ENCODE measurements around the gene SPO11. TPM values are rescaled to one million over a fixed set of nuclear protein-coding genes. Genes with fewer than 3 reads are reported as not detected.
A peak's percentile ranks its signal among the peaks of the same experiment; 100 is the strongest.

SPO11 gene
- total and polyA plus RNA-seq, 2 of the 8 experiments (the other 6 are each of a cell fraction or from before 2014, with no cell fraction given): not detected

GRCh38 chr20:57352305-57352704 is 22.7 kb downstream of the SPO11 start:
- no peak overlapping the region for H2BK15ac ChIP-seq (ENCODE audit: low read length)
- H2BK20ac ChIP-seq (ENCODE audit: low read length): no peak overlapping the region
- no peak for TF ChIP-seq RNF2 (IDR thresholded peaks at IDR 0.05; ENCODE audit: borderline replicate concordance, low read depth, low read length, missing control alignments, poor library complexity, severe bottlenecking)
- TF ChIP-seq PHF8 (conservative IDR thresholded peaks at IDR 0.05; ENCODE audit: low read depth, low read length): no peak
- TF ChIP-seq USF2 (IDR thresholded peaks at IDR 0.05; ENCODE audit: low read length): no peak
- no peak for TF ChIP-seq SUZ12 (IDR thresholded peaks at IDR 0.05; ENCODE audit: low read length)
- no peak for TF ChIP-seq JUN (IDR thresholded peaks at IDR 0.05; ENCODE audit: low read depth, low read length)
- TF ChIP-seq CBX8 (IDR thresholded peaks at IDR 0.05; ENCODE audit: borderline replicate concordance, low read depth, low read length): no peak
- TF ChIP-seq GTF2F1 (IDR thresholded peaks at IDR 0.05; ENCODE audit: borderline replicate concordance, low read depth, low read length): no peak
- no peak for TF ChIP-seq RAD21 (IDR thresholded peaks at IDR 0.05 in 1 of 2, conservative IDR thresholded peaks at IDR 0.05 in 1 of 2; ENCODE audit: low read depth in 2 of 2, low read length in 2 of 2)
- TF ChIP-seq HDAC6 (IDR thresholded peaks at IDR 0.05; ENCODE audit: low read depth, low read length): no peak
- no peak for TF ChIP-seq EZH2 (IDR thresholded peaks at IDR 0.05; ENCODE audit: low read depth, low read length, severe bottlenecking)
- TF ChIP-seq YY1 (IDR thresholded peaks at IDR 0.05; ENCODE audit: low read depth, low read length): no peak
- H4K91ac ChIP-seq (replicated peaks; ENCODE audit: insufficient read length, low read length): no peak overlapping the region
- H3K79me1 ChIP-seq (ENCODE audit: low read depth, low read length): peaks cover 17% of the 10 kb centered on the region
- DNase-seq (ENCODE audit: low read depth in 1 of 2, low spot score in 2 of 2): no peak
- H2BK12ac ChIP-seq (ENCODE audit: low read depth, low read length): no peak overlapping the region
- no peak overlapping the region for H2AFZ ChIP-seq (ENCODE audit: low read length)
- H3K79me2 ChIP-seq (ENCODE audit: control insufficient read depth in 1 of 2, insufficient read depth in 2 of 2, low read length in 2 of 2): peaks cover 17 to 39% of the 10 kb centered on the region in 2 experiments
- ChIA-PET POLR2A (ENCODE audit: partially characterized antibody) (interaction anchor here (1.0 to 3.4 kb wide), 5 partner anchors 11 to 141 kb away, joined by 3 to 10 read pairs (median 4); partner anchors contain the start of gene RBM38), CTCF (ENCODE audit: partially characterized antibody) (interaction anchor here (0.9 to 1.2 kb wide), 2 partner anchors 11 to 29 kb away, joined by 3 to 4 read pairs; no protein-coding TSS in a partner anchor)
- no peak overlapping the region for H2AK5ac ChIP-seq (ENCODE audit: low read depth, low read length)
- H3K14ac ChIP-seq (ENCODE audit: insufficient read length): no peak overlapping the region
- peaks cover 0 to 9% (median 4%) of the 10 kb centered on the region in 4 experiments; a peak in 5 of 7 replicates for H3K4me1 ChIP-seq (replicated peaks in 1 of 4; ENCODE audit: control insufficient read depth in 3 of 4, insufficient read depth in 4 of 4, low read length in 3 of 4)
- peak overlapping the region in 1 of 4 experiments; percentile 34; a peak in 2 of 7 replicates for H3K9ac ChIP-seq (replicated peaks in 1 of 4; ENCODE audit: extremely low read depth in 1 of 4, low read depth in 3 of 4, low read length in 3 of 4)
- H4K5ac ChIP-seq (ENCODE audit: insufficient read length, low read depth, low read length): no peak overlapping the region
- H3K36me3 ChIP-seq (ENCODE audit: control insufficient read depth in 2 of 4, insufficient read depth in 4 of 4, low read length in 3 of 4): peaks cover 18 to 44% (median 28%) of the 10 kb centered on the region in 4 experiments
- H3K27ac ChIP-seq (ENCODE audit: low read depth, low read length): no peak overlapping the region
- peaks cover 5% of the 10 kb centered on the region; the same call in 1 of the 2 replicates for H3K23me2 ChIP-seq (ENCODE audit: low read depth, low read length)
- no peak overlapping the region for H3K56ac ChIP-seq (replicated peaks; ENCODE audit: insufficient read length, low read depth, low read length)
- H3K4ac ChIP-seq (replicated peaks; ENCODE audit: insufficient read length, low read depth, low read length): no peak overlapping the region
- H3K9me3 ChIP-seq (ENCODE audit: insufficient read depth in 2 of 2, low read depth in 1 of 2, low read length in 1 of 2): no peaks in the 10 kb centered on the region
- peaks cover 0 to 3% of the 10 kb centered on the region in 2 experiments for H4K20me1 ChIP-seq (replicated peaks in 1 of 2; ENCODE audit: control insufficient read depth in 1 of 2, insufficient read depth in 2 of 2, low read length in 2 of 2)
- H4K8ac ChIP-seq (ENCODE audit: extremely low read depth, insufficient read depth, low read length): no peak overlapping the region; the same call in 1 of the 2 replicates
- H3K4me3 ChIP-seq (ENCODE audit: extremely low read depth in 1 of 4, insufficient read depth in 2 of 4, low read depth in 3 of 4, low read length in 4 of 4): peak overlapping the region; percentile 94 to 99 (median 98); a peak in 6 of 8 replicates
- WGBS, 2 experiments (ENCODE audit: extremely low coverage in 1 of 2, insufficient coverage in 1 of 2, insufficient read length in 1 of 2, insufficient replicate concordance in 2 of 2, low coverage in 1 of 2, low lambda C conversion rate in 2 of 2, missing lambda C conversion rate in 1 of 2): 75% methylated on average over 6 of the region's 6 CpGs; no CpG with 5 or more reads in 1 of the 2 experiments
- no peak overlapping the region for H2BK120ac ChIP-seq (replicated peaks; ENCODE audit: low read depth, low read length)
- H3K27me3 ChIP-seq (replicated peaks in 1 of 4; ENCODE audit: control insufficient read depth in 3 of 4, extremely low read depth in 1 of 4, insufficient read depth in 3 of 4, low read length in 3 of 4): no peaks in the 10 kb centered on the region
- no peak overlapping the region for H3K23ac ChIP-seq (ENCODE audit: insufficient read length)
- no peak overlapping the region for H2BK5ac ChIP-seq (ENCODE audit: low read depth, low read length)
- H3K4me2 ChIP-seq (ENCODE audit: insufficient read depth in 1 of 2, low read depth in 2 of 2, low read length in 2 of 2): peak overlapping the region; percentile 85 to 98; a peak in 3 of 4 replicates
- FAIRE-seq: no peak
- no peak overlapping the region for H3K18ac ChIP-seq (ENCODE audit: extremely low read depth, low read length)

Measured in H1 (cell line).